Tibial artery (tissue), 4 donors: Measurements from ENCODE around the gene KSR1.

Source experiments
- DNase-seq, 2 donors: peaks; one replicate each; pipeline ENCODE4 v3.0.0-alpha.2; 2019
- H3K27ac ChIP-seq, 2 donors: fragments of 200-600 bp; sonication (generic) in 1 of 2; 1 replicate in 1 of 2; 2 replicates in 1 of 2; pipeline ENCODE4 v1.5.1; 2018 to 2019; ENCODE audit warnings: mild to moderate bottlenecking in 1 of 2
- H3K27me3 ChIP-seq, 2 donors: fragments of 200-600 bp; sonication (generic) in 1 of 2; one replicate each; pipeline versions ENCODE4 v1.5.1 to v1.6.0; 2016 to 2019
- H3K36me3 ChIP-seq, 3 donors: fragments of 200-600 bp; sonication (generic) in 2 of 3; one replicate each; pipeline ENCODE4 v1.5.1; 2016 to 2019; ENCODE audit warnings: mild to moderate bottlenecking in 2 of 3
- H3K4me1 ChIP-seq, 4 donors: fragments of 200-600 bp; sonication (generic) in 2 of 4; 1 replicate in 3 of 4; 2 replicates in 1 of 4; pipeline ENCODE4 v1.5.1; 2016 to 2019
- H3K4me3 ChIP-seq, 2 donors: fragments of 200-600 bp; sonication (generic) in 1 of 2; 1 replicate in 1 of 2; 2 replicates in 1 of 2; pipeline ENCODE4 v1.5.1; 2018 to 2019; ENCODE audit warnings: mild to moderate bottlenecking in 2 of 2
- H3K9me3 ChIP-seq, 3 donors: fragments of 200-600 bp; sonication (generic) in 1 of 3; one replicate each; pipeline ENCODE4 v1.5.1; 2016 to 2019
- CTCF ChIP-seq, 2 experiments: fragments of 200-600 bp in 1 of 2; fragments of 450-650 bp in 1 of 2; IDR thresholded peaks; one replicate each; pipeline ENCODE4 v1.5.1; 2017 to 2019; ENCODE audit warnings: antibody characterized with exemption in 2 of 2, mild to moderate bottlenecking in 1 of 2, moderate library complexity in 1 of 2
- intact Hi-C: fragments of 100-400 bp; cut with DNase I; formaldehyde crosslinking; loops from one replicate; pipeline ENCODE4 v1.15.0; 2023; ENCODE audit warnings: low total_unique reads

Gene KSR1

DNA sequence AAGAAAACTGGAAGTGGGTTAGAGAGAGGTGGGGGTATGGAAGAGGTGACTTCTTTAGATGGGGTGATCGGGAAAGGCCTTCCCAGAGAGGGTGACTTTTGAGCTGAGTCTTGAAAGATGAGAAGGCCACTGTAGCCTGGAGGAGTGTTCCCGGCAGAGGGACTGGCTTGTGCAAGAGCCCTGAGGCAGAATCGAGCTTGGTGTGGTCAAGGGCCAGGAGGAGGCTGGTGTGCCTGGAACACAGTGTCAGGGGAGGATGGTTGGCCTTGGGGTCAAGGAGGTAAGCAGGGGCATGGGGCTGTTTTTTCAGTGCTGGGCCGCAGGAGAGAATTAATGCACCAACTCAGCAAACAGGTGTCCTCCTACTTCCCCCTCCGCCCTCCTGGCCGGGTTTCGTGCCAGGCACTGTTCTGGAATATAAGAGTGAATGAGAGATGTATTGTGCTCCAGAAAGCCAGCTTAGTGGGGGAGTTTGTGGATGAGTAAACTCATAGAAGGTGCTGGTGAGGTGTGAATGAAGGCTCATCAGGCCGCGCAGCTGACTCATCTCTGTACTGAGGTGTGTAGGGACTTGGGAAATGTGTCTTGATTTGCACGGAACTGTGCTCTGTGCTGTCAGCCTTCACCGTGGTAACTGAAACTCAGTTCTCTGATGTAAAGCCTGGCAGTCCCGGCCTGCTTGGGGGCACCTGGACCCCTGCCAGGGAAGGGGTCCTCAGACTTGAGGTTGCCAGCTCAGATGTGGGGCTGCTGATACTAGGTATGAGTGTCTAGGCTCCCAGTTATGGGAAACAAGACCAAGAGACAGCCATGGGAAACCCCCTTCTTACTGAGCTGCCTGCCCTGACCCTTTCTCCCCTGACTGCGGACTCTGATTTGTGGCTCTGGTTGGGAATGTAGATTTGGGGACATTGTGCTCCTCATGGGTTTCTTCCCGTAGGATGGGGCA lies 15.3 kb downstream of the KSR1 start:
- Histone ChIP-seq H3K27me3 (no peaks in the 10 kb centered on the region), H3K4me3 (no peak overlapping the region), H3K27ac (no peak overlapping the region), H3K4me1 (peaks cover 0 to 28% (median 8%) of the 10 kb centered on the region in 4 donors), H3K9me3 (no peaks in the 10 kb centered on the region), H3K36me3 (no peaks in the 10 kb centered on the region)
- DNase-seq = no peak
- TF ChIP-seq CTCF (IDR thresholded peaks at IDR 0.05) = no peak
- intact Hi-C loops = no loop called here

DNA sequence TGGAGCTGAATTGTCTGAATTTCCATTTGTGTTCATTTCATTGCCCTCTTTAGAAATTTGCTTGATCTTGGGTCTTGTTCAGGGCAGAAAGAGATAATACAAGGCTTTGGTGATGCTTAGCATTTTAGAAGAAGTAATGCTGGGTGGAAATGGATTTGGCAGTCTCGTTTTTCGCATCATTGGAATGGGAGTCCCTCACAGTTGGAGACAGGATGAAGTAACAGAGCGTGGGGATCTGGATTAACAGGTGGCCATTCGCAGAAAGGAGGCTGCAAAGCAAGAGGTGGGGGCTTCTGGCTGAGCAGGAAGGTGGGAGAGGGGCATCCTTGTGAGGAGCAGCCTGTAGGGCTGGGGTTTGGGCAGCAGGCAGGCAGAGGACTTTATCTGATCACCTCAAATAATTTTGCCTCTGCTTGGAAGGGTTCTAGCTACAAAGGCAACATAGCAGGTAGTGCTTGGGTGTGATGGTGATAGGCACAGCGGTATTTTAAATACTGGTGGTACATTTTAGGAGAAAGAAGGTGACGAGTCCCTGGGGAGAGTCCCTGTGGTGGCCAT lies 17.0 kb downstream of the KSR1 start:
- H3K36me3 ChIP-seq = no peaks in the 10 kb centered on the region
- H3K27ac ChIP-seq = no peak overlapping the region
- H3K27me3 ChIP-seq = no peaks in the 10 kb centered on the region
- no peak for TF ChIP-seq CTCF (IDR thresholded peaks at IDR 0.05)
- intact Hi-C loops = no loop called here
- no peak overlapping the region for H3K4me3 ChIP-seq
- DNase-seq = no peak
- peaks cover 0 to 28% (median 8%) of the 10 kb centered on the region in 4 donors for H3K4me1 ChIP-seq
- no peaks in the 10 kb centered on the region for H3K9me3 ChIP-seq

DNA sequence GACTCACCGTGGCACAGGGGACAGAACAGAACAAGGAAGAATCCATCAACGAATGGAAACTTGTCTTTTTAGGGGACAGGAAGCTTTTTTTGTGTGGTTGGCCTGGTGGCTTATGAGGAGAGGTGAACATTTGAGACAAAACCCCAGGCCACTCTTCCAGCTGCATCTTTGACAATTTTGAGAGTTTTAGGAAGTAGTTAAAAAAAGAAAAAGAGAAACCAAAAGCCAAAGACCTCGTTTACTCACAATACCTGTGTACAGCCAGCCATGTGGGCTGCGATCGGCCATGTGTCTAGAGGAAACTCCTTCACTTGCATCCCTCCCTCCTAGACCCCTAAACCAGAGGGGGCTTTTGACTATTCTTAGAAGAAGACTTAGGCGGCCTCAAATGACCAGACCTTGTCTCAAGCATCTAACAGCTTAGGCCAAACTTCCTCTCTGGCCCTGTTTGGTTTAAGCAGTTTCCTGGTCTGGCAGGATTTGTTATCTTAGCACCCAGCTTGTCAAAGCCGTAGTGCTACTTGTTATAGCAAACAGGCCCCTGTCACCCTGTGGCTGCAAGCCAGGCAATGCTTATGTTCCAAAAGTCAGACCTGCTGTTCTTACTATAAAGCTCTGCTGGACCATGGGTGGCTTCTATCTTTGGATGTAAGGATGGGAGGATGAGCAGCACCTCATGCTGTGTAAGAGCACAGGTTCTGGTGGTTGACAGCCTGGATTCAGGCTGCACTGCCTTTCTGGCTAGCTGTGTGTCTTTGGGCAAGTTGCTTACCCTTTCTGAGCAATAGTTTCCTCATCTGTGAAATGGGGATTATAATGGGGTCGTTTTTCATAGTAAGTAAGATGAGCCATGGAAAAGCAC lies 17.7 kb downstream of the KSR1 start:
- no peaks in the 10 kb centered on the region for H3K27me3 ChIP-seq
- no peak overlapping the region for H3K4me3 ChIP-seq
- intact Hi-C loops = no loop called here
- no peaks in the 10 kb centered on the region for H3K36me3 ChIP-seq
- no peak for DNase-seq
- H3K4me1 ChIP-seq = peaks cover 0 to 28% (median 8%) of the 10 kb centered on the region in 4 donors
- H3K9me3 ChIP-seq = no peaks in the 10 kb centered on the region
- no peak for TF ChIP-seq CTCF (IDR thresholded peaks at IDR 0.05)
- H3K27ac ChIP-seq = no peak overlapping the region

DNA sequence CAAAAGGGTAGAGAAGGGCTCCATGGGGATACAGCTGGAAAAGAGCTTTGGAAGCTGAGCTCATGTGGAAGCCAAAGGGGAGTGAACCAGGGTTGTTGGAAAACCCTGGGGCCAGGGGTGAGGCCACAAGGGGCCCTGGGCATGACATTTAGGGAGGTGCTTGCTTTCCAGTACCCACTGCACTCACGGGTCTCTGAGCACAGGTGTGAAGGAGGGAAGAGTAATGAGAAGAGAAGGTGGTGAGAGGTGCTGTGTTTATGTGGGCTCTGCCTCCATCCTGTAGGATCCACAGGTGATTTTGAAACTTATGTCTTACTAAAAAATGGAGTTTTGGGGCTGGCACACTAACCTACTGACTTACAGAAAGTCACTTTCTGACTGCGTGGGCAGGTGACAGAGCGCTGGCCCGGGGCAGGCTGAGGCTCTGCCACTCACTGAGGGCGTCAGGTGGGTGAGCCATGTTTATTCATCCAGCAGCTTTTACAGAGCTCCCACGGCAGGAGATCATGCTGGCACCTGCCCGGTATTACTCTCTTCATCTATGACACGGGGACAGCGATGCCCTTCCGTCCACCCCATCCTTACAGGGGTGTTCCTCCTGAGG lies 18.9 kb downstream of the KSR1 start:
- peaks cover 0 to 18% (median 7%) of the 10 kb centered on the region in 4 donors for H3K4me1 ChIP-seq
- intact Hi-C loops = no loop called here
- DNase-seq = no peak
- H3K36me3 ChIP-seq = no peaks in the 10 kb centered on the region
- H3K4me3 ChIP-seq = no peak overlapping the region
- no peak overlapping the region for H3K27ac ChIP-seq
- H3K9me3 ChIP-seq = no peaks in the 10 kb centered on the region
- no peak for TF ChIP-seq CTCF (IDR thresholded peaks at IDR 0.05)
- no peaks in the 10 kb centered on the region for H3K27me3 ChIP-seq
